Activated naive CD4-positive, alpha-beta T cell treated with anti-CD3 and anti-CD28 coated beads, Interleukin-2, amount 50 U/mL, for 24 hours (primary cell): ENCODE results near the gene LSS.
A peak's percentile ranks its signal among the peaks of the same experiment; 100 is the strongest.
"Not testable (repeated sequence)": the region's sequence is repeated elsewhere in the genome, so short reads cannot be mapped to it uniquely, and the experiment has no call there.

Source experiments
- H3K27ac Mint-ChIP-seq: one replicate; pipeline ENCODE4 v1.8.0; 2021; ENCODE audit warnings: mild to moderate bottlenecking, mixed read lengths
- H3K27me3 Mint-ChIP-seq: one replicate; pipeline ENCODE4 v1.8.0; 2021; ENCODE audit warnings: mixed read lengths
- H3K36me3 Mint-ChIP-seq: one replicate; pipeline ENCODE4 v1.8.0; 2021; ENCODE audit warnings: mixed read lengths
- H3K4me1 Mint-ChIP-seq: one replicate; pipeline ENCODE4 v1.8.0; 2021; ENCODE audit warnings: mixed read lengths
- H3K4me3 Mint-ChIP-seq: one replicate; pipeline ENCODE4 v1.8.0; 2021; ENCODE audit warnings: mild to moderate bottlenecking, mixed read lengths
- H3K9me3 Mint-ChIP-seq: one replicate; pipeline ENCODE4 v1.8.0; 2021; ENCODE audit warnings: mixed read lengths

The LSS gene

DNA sequence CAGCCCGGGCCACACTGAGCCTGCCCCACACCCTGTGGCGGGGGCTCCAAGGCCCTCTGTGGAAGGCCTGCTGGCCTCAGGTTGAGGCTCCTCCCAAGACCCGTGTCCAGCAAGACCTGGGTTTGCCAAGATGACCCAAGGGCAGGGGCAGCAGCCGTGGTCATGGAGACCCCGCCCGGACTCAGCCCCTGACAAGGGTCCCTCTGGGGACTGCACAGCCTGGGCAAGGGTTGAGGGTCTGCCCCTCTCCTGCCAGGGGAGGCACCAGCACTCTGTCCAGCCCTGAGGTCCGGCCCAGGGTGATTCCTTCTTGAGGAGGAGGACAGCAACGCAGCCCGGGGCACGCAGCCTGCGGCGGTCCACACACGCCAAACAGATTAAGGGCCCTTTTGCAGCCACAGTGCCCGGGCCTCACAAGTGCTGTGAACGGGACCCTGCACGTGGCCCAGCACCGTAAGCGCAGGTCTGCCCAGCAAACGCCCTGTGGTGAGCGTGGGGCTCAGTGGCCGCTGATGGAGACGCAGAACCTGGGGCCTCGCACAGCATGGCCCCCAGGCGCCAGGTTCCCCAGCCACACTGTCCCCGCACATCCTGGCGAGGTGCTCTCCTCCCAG is 47.7 kb downstream of the LSS start:
- H3K27ac Mint-ChIP-seq: no peak overlapping the region
- H3K4me3 Mint-ChIP-seq: no peak overlapping the region
- H3K27me3 Mint-ChIP-seq: no peaks in the 10 kb centered on the region
- H3K4me1 Mint-ChIP-seq: no peaks in the 10 kb centered on the region
- peaks cover 5% of the 10 kb centered on the region for H3K9me3 Mint-ChIP-seq
- peaks cover 2% of the 10 kb centered on the region for H3K36me3 Mint-ChIP-seq

DNA sequence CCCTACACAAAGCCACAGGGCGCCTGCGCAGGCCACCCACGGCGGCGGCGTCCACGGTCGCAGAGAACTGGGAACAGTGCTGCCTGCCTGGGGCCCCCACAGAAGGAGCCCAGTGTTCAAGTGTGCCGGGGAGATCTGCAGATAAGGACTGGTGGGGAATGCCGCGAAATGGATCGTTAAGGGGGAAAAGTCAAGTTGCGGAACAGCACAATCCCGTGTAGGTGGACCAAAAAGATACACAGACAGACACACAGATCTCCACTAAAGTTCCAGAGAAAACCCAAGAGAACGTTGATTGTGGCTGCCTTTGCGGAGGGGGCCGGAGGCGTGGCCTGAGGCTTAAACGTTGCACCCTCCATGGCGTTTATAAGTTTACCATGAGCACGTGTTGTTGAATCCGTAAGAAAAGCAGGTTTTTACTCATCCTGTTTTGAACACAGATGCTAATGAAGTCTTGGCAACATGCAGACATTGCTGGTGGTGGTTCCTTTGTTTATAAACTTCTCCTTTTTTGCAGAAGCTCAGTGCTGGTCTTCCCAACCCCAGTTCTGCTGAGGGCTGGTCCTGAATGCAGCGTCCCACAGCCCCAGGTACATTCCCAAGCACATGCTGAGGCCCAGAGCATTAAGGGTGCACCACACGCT is 48.4 kb downstream of the LSS start:
- Mint-ChIP-seq H3K4me3 (no peak overlapping the region), H3K36me3 (peaks cover 2% of the 10 kb centered on the region), H3K9me3 (peaks cover 5% of the 10 kb centered on the region), H3K27me3 (no peaks in the 10 kb centered on the region), H3K4me1 (no peaks in the 10 kb centered on the region), H3K27ac (no peak overlapping the region)

DNA sequence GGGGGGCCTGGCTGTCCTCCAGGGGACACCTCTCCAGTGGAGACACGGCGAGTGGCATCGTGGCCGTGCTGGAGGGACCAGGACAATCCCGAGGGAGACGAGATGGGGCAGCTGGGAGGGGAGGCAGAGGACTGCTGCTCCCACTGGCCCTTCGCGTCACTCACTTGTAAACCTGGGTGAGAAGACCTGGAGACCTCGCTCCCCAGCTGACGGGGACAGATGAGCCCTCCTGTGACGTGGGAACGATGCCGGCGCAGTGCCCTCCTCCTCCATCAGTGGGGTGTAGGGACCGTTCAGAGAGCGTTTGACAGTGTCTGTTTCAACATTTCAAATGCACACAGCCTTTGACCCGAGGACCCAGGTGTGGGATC is 48.9 kb downstream of the LSS start:
- Mint-ChIP-seq H3K27me3 (no peaks in the 10 kb centered on the region), H3K4me3 (no peak overlapping the region), H3K36me3 (peaks cover 7% of the 10 kb centered on the region), H3K9me3 (peaks cover 9% of the 10 kb centered on the region), H3K27ac (no peak overlapping the region), H3K4me1 (no peaks in the 10 kb centered on the region)

DNA sequence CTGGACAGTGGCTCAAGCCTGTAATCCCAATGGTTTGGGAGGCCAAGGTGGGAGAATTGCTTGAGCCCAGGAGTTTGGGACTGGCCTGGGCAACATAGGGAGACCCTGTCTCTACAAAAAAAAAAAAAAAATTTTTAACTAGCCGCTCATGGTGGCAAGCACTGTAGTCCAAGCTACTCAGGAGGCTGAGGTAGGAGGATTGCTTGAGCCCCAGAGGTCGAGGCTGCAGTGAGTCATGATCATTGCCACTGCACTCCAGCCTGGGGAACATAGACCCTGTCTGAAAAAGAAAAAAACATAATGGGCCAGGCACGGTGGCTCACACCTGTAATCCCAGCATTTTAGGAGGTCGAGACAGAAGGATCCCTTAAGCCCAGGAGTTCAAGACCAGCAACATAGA is 49.6 kb downstream of the LSS start:
- Mint-ChIP-seq H3K4me3 (no peak overlapping the region), H3K27me3 (no peaks in the 10 kb centered on the region), H3K9me3 (peaks cover 14% of the 10 kb centered on the region), H3K36me3 (peaks cover 12% of the 10 kb centered on the region), H3K27ac (no peak overlapping the region), H3K4me1 (no peaks in the 10 kb centered on the region)

DNA sequence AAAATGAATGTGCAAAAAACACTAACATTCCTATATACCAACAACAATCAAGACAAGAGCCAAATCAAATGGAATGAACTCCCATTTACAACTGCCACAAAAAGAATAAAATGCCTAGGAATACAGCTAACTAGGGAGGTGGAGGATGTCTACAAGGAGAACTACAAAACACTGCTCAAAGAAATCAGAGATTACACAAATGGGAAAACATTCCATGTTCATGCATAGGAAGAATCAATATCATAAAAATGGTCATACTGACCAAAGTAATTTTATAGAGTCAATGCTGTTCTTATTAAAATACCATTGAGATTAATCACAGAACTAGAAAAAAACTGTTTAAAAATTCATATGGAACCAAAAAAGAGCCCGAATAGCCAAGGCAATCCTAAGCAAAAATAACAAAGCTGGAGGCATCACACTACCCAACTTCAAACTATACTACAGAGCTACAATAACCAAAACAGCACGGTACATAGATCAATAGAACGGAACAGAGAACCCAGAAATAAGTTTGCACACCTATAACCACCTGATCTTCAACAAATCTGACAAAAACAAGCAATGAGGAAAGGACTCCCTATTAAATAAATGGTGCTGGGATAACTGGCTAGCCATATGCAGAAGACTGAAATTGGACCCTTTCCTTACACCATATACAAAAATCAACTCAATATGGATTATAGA is 52.0 kb downstream of the LSS start:
- H3K4me3 Mint-ChIP-seq, H3K4me1 Mint-ChIP-seq, H3K27me3 Mint-ChIP-seq, H3K27ac Mint-ChIP-seq: not testable (repeated sequence)
- H3K9me3 Mint-ChIP-seq: peaks cover 14% of the 10 kb centered on the region
- peaks cover 12% of the 10 kb centered on the region for H3K36me3 Mint-ChIP-seq

DNA sequence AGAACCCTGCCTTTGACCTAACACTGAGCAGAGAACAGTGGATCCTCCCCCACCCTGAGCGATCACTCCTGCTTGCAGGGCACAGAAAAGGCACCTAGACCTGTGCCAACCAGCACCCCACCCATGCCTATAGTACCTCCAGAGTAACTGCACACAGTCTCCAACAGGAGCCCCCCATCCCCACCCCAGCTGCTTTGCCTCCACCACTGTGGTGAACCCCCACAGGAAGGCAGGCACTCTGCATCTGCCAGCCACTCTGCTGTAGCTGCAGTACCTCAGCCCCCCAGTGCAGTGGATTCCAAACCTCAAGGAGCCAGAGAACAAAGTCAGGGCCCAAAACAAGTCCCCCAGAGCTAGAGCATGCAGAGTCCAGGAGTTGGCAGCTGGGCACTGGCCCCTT is 55.0 kb downstream of the LSS start:
- H3K27me3 Mint-ChIP-seq: no peaks in the 10 kb centered on the region

DNA sequence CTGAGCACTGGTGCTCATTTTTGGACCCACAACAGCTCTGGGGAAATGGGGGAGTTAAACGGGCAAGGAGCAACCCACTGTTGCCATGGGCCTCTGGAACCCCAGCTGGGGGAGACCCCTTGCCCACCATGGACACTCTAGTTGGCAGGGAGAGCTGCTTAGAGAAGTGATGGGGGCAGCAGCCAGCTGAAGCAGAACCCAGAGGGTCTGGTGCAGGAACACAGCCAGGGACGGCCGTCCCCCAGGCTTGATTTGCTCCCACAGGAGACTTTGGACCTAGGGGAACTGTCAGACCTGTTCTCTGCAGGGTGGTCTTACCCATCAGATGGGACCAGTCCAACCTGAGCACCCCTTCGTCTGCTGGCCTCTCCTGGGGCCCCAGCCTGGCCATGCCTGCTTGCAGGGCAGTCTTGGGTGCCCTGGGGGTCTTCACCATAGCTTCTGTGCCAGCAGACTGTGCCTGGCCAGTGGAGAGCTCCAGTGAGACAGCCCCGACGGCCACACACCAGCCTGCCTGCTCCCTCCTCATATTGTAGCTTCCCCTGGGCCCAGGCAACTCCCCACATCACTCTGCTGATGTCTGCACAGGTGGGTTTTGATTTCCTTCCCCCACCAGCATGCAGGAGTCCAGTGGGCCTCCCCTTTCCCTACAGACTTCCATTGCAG is 55.6 kb downstream of the LSS start:
- H3K27ac Mint-ChIP-seq: no peak overlapping the region
- H3K4me1 Mint-ChIP-seq: peaks cover 6% of the 10 kb centered on the region
- H3K4me3 Mint-ChIP-seq: no peak overlapping the region
- peaks cover 14% of the 10 kb centered on the region for H3K9me3 Mint-ChIP-seq
- peaks cover 12% of the 10 kb centered on the region for H3K36me3 Mint-ChIP-seq
- no peaks in the 10 kb centered on the region for H3K27me3 Mint-ChIP-seq

More for the DNA sequence above, 55.0 kb downstream of the LSS start:
- peaks cover 14% of the 10 kb centered on the region for H3K9me3 Mint-ChIP-seq
- H3K4me3 Mint-ChIP-seq: no peak overlapping the region
- peaks cover 12% of the 10 kb centered on the region for H3K36me3 Mint-ChIP-seq
- H3K27ac Mint-ChIP-seq: no peak overlapping the region
- peaks cover 6% of the 10 kb centered on the region for H3K4me1 Mint-ChIP-seq

GRCh38 chr21:46171996-46172862 is 56.3 kb downstream of the LSS start:
- Mint-ChIP-seq H3K27me3 (no peaks in the 10 kb centered on the region), H3K4me1 (peaks cover 6% of the 10 kb centered on the region), H3K4me3 (no peak overlapping the region), H3K9me3 (peaks cover 14% of the 10 kb centered on the region), H3K27ac (peak overlapping the region; percentile 41), H3K36me3 (peaks cover 12% of the 10 kb centered on the region)

DNA sequence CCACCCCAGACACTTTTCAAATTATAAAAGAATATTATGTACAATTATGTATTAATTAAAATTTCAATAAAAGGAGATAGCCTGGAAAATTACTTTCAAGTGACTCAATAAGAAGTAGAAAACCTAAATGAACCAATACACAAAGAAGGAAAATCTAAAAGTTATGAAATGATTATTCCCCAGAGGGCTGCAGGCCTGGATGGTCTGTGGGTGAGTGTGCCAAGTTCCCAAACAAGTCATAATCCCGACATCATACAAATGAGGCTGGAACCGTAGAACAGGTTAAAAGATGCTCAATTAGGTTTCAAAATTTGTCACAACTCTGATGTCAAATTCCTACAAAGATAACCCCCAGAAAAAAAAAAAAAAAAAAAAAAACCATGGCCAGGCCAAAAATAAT is 57.0 kb downstream of the LSS start:
- Mint-ChIP-seq H3K36me3 (peaks cover 13% of the 10 kb centered on the region), H3K4me1 (peaks cover 6% of the 10 kb centered on the region), H3K27ac (peak overlapping the region; percentile 41), H3K27me3 (no peaks in the 10 kb centered on the region), H3K4me3 (no peak overlapping the region), H3K9me3 (peaks cover 14% of the 10 kb centered on the region)

DNA sequence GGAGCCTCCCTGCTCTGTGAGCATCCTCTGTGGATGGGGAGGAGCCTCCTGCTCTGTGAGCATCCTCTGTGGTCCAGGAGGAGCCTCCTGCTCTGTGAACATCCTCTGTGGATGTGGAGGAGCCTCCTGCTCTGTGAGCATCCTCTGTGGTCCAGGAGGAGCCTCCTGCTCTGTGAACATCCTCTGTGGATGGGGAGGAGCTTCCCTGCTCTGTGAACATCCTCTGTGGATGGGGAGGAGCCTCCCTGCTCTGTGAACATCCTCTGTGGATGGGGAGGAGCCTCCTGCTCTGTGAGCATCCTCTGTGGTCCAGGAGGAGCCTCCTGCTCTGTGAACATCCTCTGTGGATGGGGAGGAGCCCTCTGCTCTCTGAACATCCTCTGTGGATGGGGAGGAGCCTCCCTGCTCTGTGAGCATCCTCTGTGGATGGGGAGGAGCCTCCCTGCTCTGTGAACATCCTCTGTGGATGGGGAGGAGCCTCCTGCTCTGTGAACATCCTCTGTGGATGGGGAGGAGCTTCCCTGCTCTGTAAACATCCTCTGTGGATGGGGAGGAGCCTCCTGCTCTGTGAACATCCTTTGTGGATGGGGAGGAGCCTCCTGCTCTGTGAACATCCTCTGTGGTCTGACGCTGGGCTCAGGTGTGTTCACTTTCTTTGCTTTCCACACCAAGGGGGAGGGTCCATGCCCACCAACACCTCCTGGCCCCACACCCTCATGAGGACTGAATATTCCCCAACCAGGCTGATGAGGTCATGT is 58.0 kb downstream of the LSS start:
- peaks cover 14% of the 10 kb centered on the region for H3K36me3 Mint-ChIP-seq
- not testable (repeated sequence) for H3K27me3 Mint-ChIP-seq, H3K9me3 Mint-ChIP-seq, H3K4me1 Mint-ChIP-seq, H3K4me3 Mint-ChIP-seq
- peak overlapping the region; percentile 84 for H3K27ac Mint-ChIP-seq

DNA sequence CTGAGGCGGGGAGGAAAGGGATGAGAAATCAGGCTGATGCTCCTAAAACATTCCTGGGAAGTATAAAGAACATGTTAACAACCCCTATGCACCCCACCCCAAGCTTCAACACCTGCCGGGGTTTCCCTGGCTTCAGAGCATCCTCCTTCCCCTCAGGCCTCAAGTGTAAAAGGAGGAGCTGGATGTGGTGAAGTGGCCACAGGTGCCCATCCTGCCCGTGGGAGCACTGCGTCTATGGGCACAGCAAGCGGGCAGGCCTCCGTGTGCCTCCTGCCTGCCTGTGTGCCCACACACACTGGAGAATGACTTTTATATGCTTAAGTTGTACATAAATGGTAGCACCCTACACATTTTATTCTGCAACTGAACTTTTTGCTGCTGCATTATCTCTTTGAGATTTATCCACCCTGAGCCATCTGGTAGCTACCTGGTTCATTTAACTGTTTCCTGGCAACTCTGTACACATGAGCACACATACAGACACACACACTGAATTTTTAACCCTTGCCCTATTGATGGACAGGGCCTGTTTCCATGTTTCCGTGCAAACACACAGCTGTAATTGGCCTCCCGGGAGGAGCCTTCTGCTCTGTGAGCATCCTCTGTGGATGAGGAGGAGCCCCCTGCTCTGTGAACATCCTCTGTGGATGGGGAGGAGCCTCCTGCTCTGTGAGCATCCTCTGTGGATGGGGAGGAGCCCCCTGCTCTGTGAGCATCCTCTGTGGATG is 59.8 kb downstream of the LSS start:
- Mint-ChIP-seq H3K36me3 (peaks cover 4% of the 10 kb centered on the region), H3K27me3 (no peaks in the 10 kb centered on the region), H3K4me1 (peaks cover 6% of the 10 kb centered on the region), H3K9me3 (no peaks in the 10 kb centered on the region), H3K4me3 (no peak overlapping the region), H3K27ac (no peak overlapping the region)

GRCh38 chr21:46168238-46168637 is 60.3 kb downstream of the LSS start:
- no peaks in the 10 kb centered on the region for H3K27me3 Mint-ChIP-seq
- no peak overlapping the region for H3K27ac Mint-ChIP-seq
- peaks cover 6% of the 10 kb centered on the region for H3K4me1 Mint-ChIP-seq
- no peak overlapping the region for H3K4me3 Mint-ChIP-seq
- peaks cover 4% of the 10 kb centered on the region for H3K36me3 Mint-ChIP-seq
- H3K9me3 Mint-ChIP-seq: no peaks in the 10 kb centered on the region

DNA sequence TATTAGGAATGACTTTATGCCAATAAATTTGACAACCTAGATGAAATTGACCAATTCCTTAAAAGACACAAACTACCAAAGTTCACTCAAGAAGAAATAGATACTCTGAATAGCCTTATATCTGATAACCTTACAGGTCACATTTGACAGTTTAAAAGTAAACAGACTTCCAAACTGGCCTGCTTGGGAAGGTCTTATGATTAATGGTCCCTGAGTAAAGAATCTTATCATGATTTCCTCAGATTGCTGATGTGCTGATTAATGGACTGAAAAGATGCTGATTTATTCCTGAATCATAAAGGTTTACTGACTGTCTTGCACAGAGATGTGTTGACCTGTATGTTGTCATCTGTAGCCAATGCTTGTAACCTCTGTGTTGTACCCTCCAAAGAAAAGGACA is 63.5 kb downstream of the LSS start:
- no peak overlapping the region for H3K4me3 Mint-ChIP-seq
- no peaks in the 10 kb centered on the region for H3K4me1 Mint-ChIP-seq
- H3K36me3 Mint-ChIP-seq: peaks cover 4% of the 10 kb centered on the region
- peaks cover 1% of the 10 kb centered on the region for H3K27me3 Mint-ChIP-seq
- H3K27ac Mint-ChIP-seq: no peak overlapping the region
- H3K9me3 Mint-ChIP-seq: no peaks in the 10 kb centered on the region

DNA sequence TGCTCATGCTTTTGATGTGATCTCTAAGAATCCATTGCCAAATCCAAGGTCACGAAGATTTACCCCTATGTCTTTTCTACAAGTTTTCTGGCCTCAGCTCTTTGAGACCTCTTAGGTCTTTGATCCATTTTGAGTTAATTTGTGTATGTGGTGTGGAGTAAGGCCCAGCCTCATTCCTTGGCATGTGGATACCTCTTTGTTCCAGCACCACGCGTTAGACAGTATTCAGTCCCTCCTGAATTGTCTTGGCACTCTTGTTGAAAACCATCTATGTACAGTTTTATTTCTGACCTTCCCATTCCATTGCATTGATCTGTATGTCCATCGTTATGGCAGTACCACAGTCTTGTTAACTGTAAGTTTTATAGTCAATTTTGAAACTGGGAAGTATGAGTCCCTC is 65.2 kb downstream of the LSS start:
- Mint-ChIP-seq H3K4me3 (peak overlapping the region; percentile 42), H3K36me3 (peaks cover 4% of the 10 kb centered on the region), H3K9me3 (no peaks in the 10 kb centered on the region), H3K27ac (no peak overlapping the region), H3K4me1 (no peaks in the 10 kb centered on the region), H3K27me3 (peaks cover 1% of the 10 kb centered on the region)
